GM12878 (cell line): ENCODE data around the gene DFFB. TPM values are rescaled to one million over a fixed set of nuclear protein-coding genes. Genes with fewer than 3 reads are reported as not detected.

ENCODE experiments used
- ASH2L ChIP-seq: fragments of 300-600, 200-600 bp; sonication (generic); IDR thresholded peaks from 2 replicates; pipeline ENCODE4 v1.6.1; 2017; ENCODE audit warnings: low read depth, mild to moderate bottlenecking, borderline replicate concordance
- CHD1 ChIP-seq: IDR thresholded peaks from 2 replicates; pipeline ENCODE4 v1.6.1; 2012; ENCODE audit warnings: low read depth, low read length, improper control_type of control experiment
- CHD2 ChIP-seq: IDR thresholded peaks from 2 replicates; pipeline ENCODE4 v1.6.1; 2011; ENCODE audit warnings: low read depth, low read length, improper control_type of control experiment, borderline replicate concordance
- EP300 ChIP-seq, 2 experiments: fragments of 150-350 bp in 1 of 2; IDR thresholded peaks; 2 replicates each; pipeline ENCODE4 v1.6.1; 2011 to 2012; ENCODE audit warnings: low read depth in 2 of 2, low read length in 2 of 2, borderline replicate concordance in 1 of 2, improper control_type of control experiment in 1 of 2, inconsistent platforms in 1 of 2; ENCODE audit not compliant: control insufficient read depth in 1 of 2
- EZH2 ChIP-seq: IDR thresholded peaks from 2 replicates; pipeline ENCODE4 v1.6.1; 2012; ENCODE audit warnings: low read depth, mild to moderate bottlenecking, control low read depth, inconsistent platforms, low read length, borderline replicate concordance; ENCODE audit not compliant: control insufficient read depth
- FOXK2 ChIP-seq: fragments of 450-650 bp; IDR thresholded peaks from 2 replicates; pipeline ENCODE4 v1.6.1; 2017; ENCODE audit warnings: mild to moderate bottlenecking, moderate library complexity
- MXI1 ChIP-seq: fragments of 150-350 bp; IDR thresholded peaks from 2 replicates; pipeline ENCODE4 v1.6.1; 2011; ENCODE audit warnings: low read depth, mild to moderate bottlenecking, inconsistent platforms, low read length, improper control_type of control experiment
- RFX5 ChIP-seq: IDR thresholded peaks from 2 replicates; pipeline ENCODE4 v1.6.1; 2011; ENCODE audit warnings: low read depth, low read length, improper control_type of control experiment
- SP1 ChIP-seq: IDR thresholded peaks from one replicate; pipeline ENCODE4 v1.6.1; 2011; ENCODE audit warnings: low read depth, low read length
- SRF ChIP-seq, 2 experiments: IDR thresholded peaks; 2 replicates each; pipeline ENCODE4 v1.6.1; 2011; ENCODE audit warnings: low read depth in 2 of 2, low read length in 2 of 2, mild to moderate bottlenecking in 1 of 2, moderate library complexity in 1 of 2
- TCF3 ChIP-seq: IDR thresholded peaks from 2 replicates; pipeline ENCODE4 v1.6.1; 2012; ENCODE audit warnings: low read depth, mild to moderate bottlenecking, low read length, borderline replicate concordance; ENCODE audit not compliant: insufficient read depth
- YY1 ChIP-seq: IDR thresholded peaks from 2 replicates; pipeline ENCODE4 v1.6.1; 2011; ENCODE audit warnings: low read depth, mild to moderate bottlenecking, low read length
- ZNF24 ChIP-seq: fragments of 450-650 bp; IDR thresholded peaks from 2 replicates; pipeline ENCODE4 v1.6.1; 2017; ENCODE audit warnings: antibody characterized with exemption, mild to moderate bottlenecking
- polyA plus RNA-seq, 11 experiments: library from polyadenylated mRNA; depleted of rRNA in 4 of 11; unstranded in 6 of 11; stranded (reverse) in 5 of 11; fragments of >200 nt; fragmentation: Nextera tagmentation in 4 of 11; fragmentation: Illumina TruSeq in 1 of 11; extraction: Ambion mirVana in 4 of 11; extraction: Trizol in 1 of 11; gene quantifications; 1 replicate in 1 of 11; 2 replicates in 10 of 11; pipeline versions ENCODE4 v1.2.1 to v1.2.3, GENCODE V29; 2011 to 2016; ENCODE audit warnings: inconsistent platforms in 2 of 11, missing spikeins in 2 of 11, low read depth in 1 of 11
- total RNA-seq, 4 experiments: library from RNA; depleted of rRNA in 3 of 4; stranded (reverse); fragments of >200 nt in 3 of 4; fragmentation: Illumina TruSeq in 1 of 4; extraction: Trizol in 1 of 4; gene quantifications; 2 replicates each; pipeline versions ENCODE4 v1.2.1 to v1.2.3, GENCODE V29; 2013 to 2021
- TF ChIP-seq, protein P1 (sequence below): fragments of 450-650 bp; IDR thresholded peaks from 2 replicates; pipeline ENCODE4 v1.6.1; 2017; ENCODE audit warnings: antibody characterized with exemption, mild to moderate bottlenecking, moderate library complexity

Gene DFFB
- total and polyA plus RNA-seq, 10 of the 15 experiments (the other 5 are each of a cell fraction or from before 2014, with no cell fraction given) = 2.7 to 10.7 (median 6.5) TPM

DNA sequence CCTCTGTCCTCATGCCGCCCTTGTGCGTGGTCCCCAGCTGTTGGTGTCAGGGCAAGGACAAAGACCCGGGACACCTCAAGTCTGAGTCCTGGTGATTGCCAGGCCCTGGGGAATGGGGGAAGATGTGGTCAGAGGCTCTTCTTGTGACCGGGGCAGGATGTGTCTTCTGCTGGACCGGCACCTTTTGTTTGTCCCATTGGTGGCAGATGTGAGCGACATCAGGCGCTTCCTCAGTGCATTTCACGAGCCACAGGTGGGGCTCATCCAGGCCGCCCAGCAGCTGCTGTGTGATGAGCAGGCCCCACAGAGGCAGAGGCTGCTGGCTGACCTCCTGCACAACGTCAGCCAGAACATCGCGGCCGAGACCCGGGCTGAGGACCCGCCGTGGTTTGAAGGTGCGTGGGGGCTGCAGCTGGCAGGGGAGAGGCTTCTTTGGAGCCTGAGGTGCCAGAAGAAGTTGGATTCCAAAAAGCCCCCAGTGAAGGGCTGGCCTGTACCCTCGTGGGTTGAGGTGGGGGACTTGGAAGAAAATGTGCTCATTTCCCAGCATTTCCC, 8.4 kb downstream of the DFFB start (continued):
- TF ChIP-seq, protein P1, sequence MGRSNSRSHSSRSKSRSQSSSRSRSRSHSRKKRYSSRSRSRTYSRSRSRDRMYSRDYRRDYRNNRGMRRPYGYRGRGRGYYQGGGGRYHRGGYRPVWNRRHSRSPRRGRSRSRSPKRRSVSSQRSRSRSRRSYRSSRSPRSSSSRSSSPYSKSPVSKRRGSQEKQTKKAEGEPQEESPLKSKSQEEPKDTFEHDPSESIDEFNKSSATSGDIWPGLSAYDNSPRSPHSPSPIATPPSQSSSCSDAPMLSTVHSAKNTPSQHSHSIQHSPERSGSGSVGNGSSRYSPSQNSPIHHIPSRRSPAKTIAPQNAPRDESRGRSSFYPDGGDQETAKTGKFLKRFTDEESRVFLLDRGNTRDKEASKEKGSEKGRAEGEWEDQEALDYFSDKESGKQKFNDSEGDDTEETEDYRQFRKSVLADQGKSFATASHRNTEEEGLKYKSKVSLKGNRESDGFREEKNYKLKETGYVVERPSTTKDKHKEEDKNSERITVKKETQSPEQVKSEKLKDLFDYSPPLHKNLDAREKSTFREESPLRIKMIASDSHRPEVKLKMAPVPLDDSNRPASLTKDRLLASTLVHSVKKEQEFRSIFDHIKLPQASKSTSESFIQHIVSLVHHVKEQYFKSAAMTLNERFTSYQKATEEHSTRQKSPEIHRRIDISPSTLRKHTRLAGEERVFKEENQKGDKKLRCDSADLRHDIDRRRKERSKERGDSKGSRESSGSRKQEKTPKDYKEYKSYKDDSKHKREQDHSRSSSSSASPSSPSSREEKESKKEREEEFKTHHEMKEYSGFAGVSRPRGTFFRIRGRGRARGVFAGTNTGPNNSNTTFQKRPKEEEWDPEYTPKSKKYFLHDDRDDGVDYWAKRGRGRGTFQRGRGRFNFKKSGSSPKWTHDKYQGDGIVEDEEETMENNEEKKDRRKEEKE = no peak
- TF ChIP-seq RFX5 = no peak
- no peak for TF ChIP-seq TCF3
- TF ChIP-seq YY1 = no peak
- no peak for TF ChIP-seq MXI1
- no peak for TF ChIP-seq EZH2
- no peak for TF ChIP-seq SP1
- no peak for TF ChIP-seq EP300 (IDR thresholded peaks at IDR 0.05; ENCODE audit: borderline replicate concordance in 1 of 2, control insufficient read depth in 1 of 2, low read depth in 2 of 2, low read length in 2 of 2)
- no peak for TF ChIP-seq FOXK2
- TF ChIP-seq CHD1 = no peak
- TF ChIP-seq ASH2L = no peak
- no peak for TF ChIP-seq SRF (IDR thresholded peaks at IDR 0.05; ENCODE audit: low read depth in 2 of 2, low read length in 2 of 2)
- TF ChIP-seq CHD2 = no peak
- TF ChIP-seq ZNF24 = no peak
